MCF 10A (cell line): ENCODE data around the gene RABL6. TPM values are rescaled to one million over a fixed set of nuclear protein-coding genes. Genes with fewer than 3 reads are reported as not detected.
A peak's percentile ranks its signal among the peaks of the same experiment; 100 is the strongest.

ENCODE experiments used
- BruUV-seq: library from RNA; stranded (reverse); fragments of 400-500 nt; replicated peaks from 2 replicates; lab custom pipeline; 2021; lab: Mats Ljungman, UMichigan
- CTCF ChIA-PET: fragments of 300-600 bp; sonication (Branson Sonifier 250); formaldehyde crosslinking; extraction: SDS; loops from one replicate; lab custom pipeline; 2021; ENCODE audit warnings: antibody characterized with exemption, inconsistent platforms; lab: Yijun Ruan, JAX
- POLR2A ChIA-PET: fragments of 300-600, 350-650 bp; sonication (Branson Sonifier 250); formaldehyde crosslinking; extraction: SDS; loops from one replicate; lab custom pipeline; 2020; ENCODE audit warnings: antibody characterized with exemption, inconsistent platforms; lab: Yijun Ruan, JAX
- DNase-seq: peaks from one replicate; pipeline ENCODE4 v3.0.0-alpha.2; 2018; ENCODE audit not compliant: unreplicated experiment
- H3K27ac Mint-ChIP-seq: one replicate; pipeline ENCODE4 v1.8.0; 2022; ENCODE audit warnings: mild to moderate bottlenecking, low read depth, mixed read lengths; ENCODE audit not compliant: unreplicated experiment
- H3K27me3 Mint-ChIP-seq: one replicate; pipeline ENCODE4 v1.8.0; 2022; ENCODE audit warnings: mixed read lengths; ENCODE audit not compliant: insufficient read depth, unreplicated experiment
- H3K36me3 Mint-ChIP-seq: one replicate; pipeline ENCODE4 v1.8.0; 2022; ENCODE audit warnings: mild to moderate bottlenecking, moderate library complexity, mixed read lengths; ENCODE audit not compliant: insufficient read depth, unreplicated experiment
- H3K4me1 Mint-ChIP-seq: one replicate; pipeline ENCODE4 v1.8.0; 2022; ENCODE audit warnings: mixed read lengths; ENCODE audit not compliant: insufficient read depth, unreplicated experiment
- H3K4me3 Mint-ChIP-seq: one replicate; pipeline ENCODE4 v1.8.0; 2022; ENCODE audit warnings: mild to moderate bottlenecking, moderate library complexity, mixed read lengths; ENCODE audit not compliant: unreplicated experiment
- H3K9me3 Mint-ChIP-seq: one replicate; pipeline ENCODE4 v1.8.0; 2022; ENCODE audit warnings: mixed read lengths; ENCODE audit not compliant: unreplicated experiment
- intact Hi-C: fragments of 100-400 bp; cut with micrococcal nuclease; formaldehyde crosslinking; loops from 2 replicates; pipeline ENCODE4 v1.14.1; 2022
- total RNA-seq: library from RNA; stranded (reverse); gene quantifications from 2 replicates; pipeline ENCODE4 v1.2.3, GENCODE V29; 2022
- TF ChIP-seq, protein P1 (sequence below): fragments of 200-600 bp; IDR thresholded peaks from one replicate; pipeline ENCODE4 v1.8.0; 2022; ENCODE audit warnings: antibody characterized with exemption, mild to moderate bottlenecking; ENCODE audit not compliant: unreplicated experiment

RABL6 gene
- total RNA-seq, 1 experiment from 2014 or later = 77.8 TPM

DNA sequence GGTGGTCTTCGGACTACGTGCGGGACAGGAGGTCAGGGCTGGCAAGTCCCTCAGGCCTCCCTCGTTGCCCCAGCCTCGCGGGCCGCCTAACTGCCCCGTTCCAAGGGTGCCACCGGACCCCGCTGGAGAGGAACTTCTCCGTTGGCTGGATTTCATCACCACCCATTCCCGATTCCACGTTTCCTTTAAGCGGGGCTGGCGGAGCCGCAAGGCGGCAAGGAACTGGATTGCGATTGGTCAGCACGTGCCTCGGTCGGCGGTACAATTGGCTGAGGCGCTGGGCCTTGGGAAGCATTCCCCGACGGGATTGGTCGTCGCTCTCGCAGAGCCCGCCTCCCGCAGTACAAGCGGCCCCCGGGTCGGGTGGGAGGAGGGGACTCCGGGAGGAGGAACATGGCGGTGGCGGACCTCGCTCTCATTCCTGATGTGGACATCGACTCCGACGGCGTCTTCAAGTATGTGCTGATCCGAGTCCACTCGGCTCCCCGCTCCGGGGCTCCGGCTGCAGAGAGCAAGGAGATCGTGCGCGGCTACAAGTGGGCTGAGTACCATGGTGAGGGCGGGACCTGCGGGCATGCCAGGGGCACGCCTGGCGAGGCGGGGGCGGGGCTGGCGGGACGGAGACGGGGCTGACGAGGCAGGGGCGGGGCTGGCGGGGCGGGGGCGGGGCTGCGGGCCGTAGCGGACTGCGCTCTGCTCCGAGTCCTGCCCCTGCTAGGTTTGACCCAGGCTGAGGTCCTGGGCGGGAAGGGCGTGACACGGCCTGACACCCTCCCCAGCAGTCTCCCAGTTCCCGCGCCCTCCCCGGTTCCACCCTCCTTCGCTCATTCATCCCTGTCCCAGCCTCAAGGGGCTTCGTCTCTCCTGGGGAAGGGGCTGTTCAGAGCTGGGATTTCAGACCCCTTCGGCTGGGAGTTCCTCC, 41.6 kb downstream of the RABL6 start, which contains the start of gene PHPT1:
Gene PHPT1, plus strand, starts transcription at position 372 of the 922 bp plus-strand sequence. Its CDS starts 22 bp downstream, at position 394.
- peaks cover 35% of the 10 kb centered on the region for H3K36me3 Mint-ChIP-seq
- ChIA-PET CTCF (interaction anchor here (1.4 kb wide), 1 partner anchor 180 kb away, joined by 4 read pairs; no protein-coding TSS in a partner anchor), POLR2A (interaction anchor here (0.6 to 2.6 kb wide), 10 partner anchors 11 to 316 kb away, joined by 3 to 25 read pairs (median 6); partner anchors contain the start of genes EDF1, RABL6, TMEM141 and TRAF2)
- peak; percentile 98 for DNase-seq
- H3K27ac Mint-ChIP-seq = peak within 1 kb of the TSS; percentile 89
- no TSS peak for BruUV-seq
- H3K4me1 Mint-ChIP-seq = no peaks in the 10 kb centered on the region
- intact Hi-C loops = loop anchor here (10.0 kb wide), 1 partner anchor 96 kb away; the partner anchor contains the start of genes C8G and FBXW5
- H3K4me3 Mint-ChIP-seq = peak within 1 kb of the TSS; percentile 96
- TF ChIP-seq, protein P1, sequence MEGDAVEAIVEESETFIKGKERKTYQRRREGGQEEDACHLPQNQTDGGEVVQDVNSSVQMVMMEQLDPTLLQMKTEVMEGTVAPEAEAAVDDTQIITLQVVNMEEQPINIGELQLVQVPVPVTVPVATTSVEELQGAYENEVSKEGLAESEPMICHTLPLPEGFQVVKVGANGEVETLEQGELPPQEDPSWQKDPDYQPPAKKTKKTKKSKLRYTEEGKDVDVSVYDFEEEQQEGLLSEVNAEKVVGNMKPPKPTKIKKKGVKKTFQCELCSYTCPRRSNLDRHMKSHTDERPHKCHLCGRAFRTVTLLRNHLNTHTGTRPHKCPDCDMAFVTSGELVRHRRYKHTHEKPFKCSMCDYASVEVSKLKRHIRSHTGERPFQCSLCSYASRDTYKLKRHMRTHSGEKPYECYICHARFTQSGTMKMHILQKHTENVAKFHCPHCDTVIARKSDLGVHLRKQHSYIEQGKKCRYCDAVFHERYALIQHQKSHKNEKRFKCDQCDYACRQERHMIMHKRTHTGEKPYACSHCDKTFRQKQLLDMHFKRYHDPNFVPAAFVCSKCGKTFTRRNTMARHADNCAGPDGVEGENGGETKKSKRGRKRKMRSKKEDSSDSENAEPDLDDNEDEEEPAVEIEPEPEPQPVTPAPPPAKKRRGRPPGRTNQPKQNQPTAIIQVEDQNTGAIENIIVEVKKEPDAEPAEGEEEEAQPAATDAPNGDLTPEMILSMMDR = no peak
- no peaks in the 10 kb centered on the region for H3K9me3 Mint-ChIP-seq
- H3K27me3 Mint-ChIP-seq = no peaks in the 10 kb centered on the region

- Mint-ChIP-seq H3K27me3 (no peaks in the 10 kb centered on the region), H3K27ac (peak overlapping the region; percentile 89), H3K4me3 (peak overlapping the region; percentile 96), H3K4me1 (no peaks in the 10 kb centered on the region), H3K9me3 (no peaks in the 10 kb centered on the region), H3K36me3 (peaks cover 35% of the 10 kb centered on the region)
- TF ChIP-seq, protein P1 = no peak
- TSS peak; percentile 65 for BruUV-seq
- ChIA-PET POLR2A (interaction anchor here (0.5 to 1.4 kb wide), 6 partner anchors 10 to 317 kb away, joined by 3 to 6 read pairs (median 3); partner anchors contain the start of genes EDF1 and TRAF2), CTCF (no interaction called here)
- intact Hi-C loops = loop anchor here (10.0 kb wide), 1 partner anchor 95 kb away; the partner anchor contains the start of genes C8G and FBXW5
- no peak for DNase-seq
These were observed 42.5 kb downstream of the RABL6 start for GRCh38 chr9:136849960-136850865.

DNA sequence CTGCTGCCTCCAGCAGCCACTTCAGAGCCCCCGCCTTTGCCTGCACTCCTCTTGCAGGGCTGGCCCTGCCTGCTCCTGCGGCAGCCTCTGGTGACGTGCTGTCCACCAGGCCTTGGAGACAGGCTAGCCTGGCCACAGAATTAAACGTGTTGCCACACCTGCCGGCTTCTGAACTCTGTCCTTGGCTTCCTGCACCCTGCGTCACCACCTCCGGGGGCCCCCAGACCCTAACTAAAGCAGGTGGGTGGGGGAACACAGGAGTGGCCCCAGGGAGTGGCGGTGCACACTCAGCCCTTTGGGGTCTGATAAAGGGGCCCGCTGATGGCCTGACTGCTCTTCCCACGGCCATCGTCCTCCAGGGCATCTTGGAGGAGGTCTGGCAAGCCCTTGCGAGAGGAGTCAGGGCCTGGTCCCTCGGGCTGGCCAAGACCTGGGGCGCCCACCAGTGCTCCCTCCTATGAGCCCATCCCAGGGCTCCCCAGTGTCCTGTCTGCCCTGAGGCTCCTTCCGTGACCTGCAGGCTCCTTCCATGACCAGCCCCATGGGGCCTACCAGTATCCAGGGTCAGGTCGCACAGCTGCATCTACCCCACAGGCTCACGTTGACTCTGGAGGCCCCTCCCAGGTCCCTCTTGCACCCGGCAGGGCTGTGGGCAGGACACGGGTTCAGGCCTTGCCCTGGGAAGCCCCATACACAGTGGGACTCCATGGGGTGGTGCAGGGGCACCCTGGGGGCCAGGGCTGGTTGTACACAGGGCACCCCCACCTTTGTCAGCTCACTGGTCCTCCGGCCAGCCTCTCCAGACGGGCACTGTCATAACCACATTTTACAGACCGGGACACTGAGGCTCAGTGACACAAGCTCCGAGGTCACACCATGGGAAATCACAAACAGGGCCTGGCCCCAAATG, 43.4 kb downstream of the RABL6 start:
- Mint-ChIP-seq H3K36me3 (peaks cover 35% of the 10 kb centered on the region), H3K4me1 (no peaks in the 10 kb centered on the region), H3K27me3 (no peaks in the 10 kb centered on the region), H3K9me3 (no peaks in the 10 kb centered on the region), H3K4me3 (peak overlapping the region; percentile 23), H3K27ac (no peak overlapping the region)
- no TSS peak for BruUV-seq
- TF ChIP-seq, protein P1 = no peak
- intact Hi-C loops = no loop called here
- CTCF ChIA-PET = interaction anchor here (0.7 kb wide), 1 partner anchor 87 kb away, joined by 4 read pairs; the partner anchor contains the start of gene LCN15
- DNase-seq = no peak
- POLR2A ChIA-PET = interaction anchor here (0.5 to 1.5 kb wide), 3 partner anchors 9 to 23 kb away, joined by 3 to 6 read pairs (median 6); partner anchors contain the start of gene AJM1
